Transverse colon (tissue), 4 donors: Measurements from ENCODE around the gene ASH1L. TPM values are rescaled to one million over a fixed set of nuclear protein-coding genes. Genes with fewer than 3 reads are reported as not detected.
"Not testable (repeated sequence)": the region's sequence is repeated elsewhere in the genome, so short reads cannot be mapped to it uniquely, and the experiment has no call there.

Source experiments
- DNase-seq: peaks from one replicate; pipeline ENCODE4 v3.0.0-alpha.2; 2019
- H3K27ac ChIP-seq, 4 donors: fragments of 200-600 bp; sonication (generic); 2 replicates each; pipeline ENCODE4 v1.5.1; 2016 to 2018; ENCODE audit warnings: inconsistent platforms in 4 of 4
- H3K27me3 ChIP-seq: fragments of 200-600 bp; sonication (generic); 2 replicates; pipeline ENCODE4 v1.5.1; 2017; ENCODE audit warnings: inconsistent platforms
- H3K36me3 ChIP-seq, 4 donors: fragments of 200-600 bp; sonication (generic); 2 replicates each; pipeline ENCODE4 v1.5.1; 2017 to 2019; ENCODE audit warnings: inconsistent platforms in 4 of 4
- H3K4me1 ChIP-seq, 4 donors: fragments of 200-600 bp; sonication (generic); 2 replicates each; pipeline ENCODE4 v1.5.1; 2017 to 2020; ENCODE audit warnings: inconsistent platforms in 4 of 4
- H3K4me3 ChIP-seq, 4 donors: fragments of 200-600 bp; sonication (generic); 1 replicate in 1 of 4; 2 replicates in 3 of 4; pipeline versions ENCODE4 v1.5.1 to v1.6.1; 2017 to 2019; ENCODE audit warnings: inconsistent platforms in 4 of 4
- H3K9me3 ChIP-seq, 2 donors: fragments of 200-600 bp; sonication (generic); 2 replicates each; pipeline ENCODE4 v1.5.1; 2017 to 2019; ENCODE audit warnings: inconsistent platforms in 2 of 2
- CTCF ChIP-seq, 5 experiments: fragments of 200-600 bp in 3 of 5; fragments of 450-650 bp in 2 of 5; sonication (generic) in 3 of 5; IDR thresholded peaks; 1 replicate in 2 of 5; 2 replicates in 3 of 5; pipeline ENCODE4 v1.5.1; 2016 to 2017; ENCODE audit warnings: antibody characterized with exemption in 5 of 5, inconsistent platforms in 3 of 5, mild to moderate bottlenecking in 2 of 5, moderate library complexity in 1 of 5
- EP300 ChIP-seq: sonication (generic); formaldehyde crosslinking; IDR thresholded peaks from one replicate; pipeline ENCODE4 v1.6.1; 2017; ENCODE audit warnings: antibody characterized with exemption, low read depth
- POLR2A ChIP-seq: fragments of 450-650 bp; IDR thresholded peaks from one replicate; pipeline ENCODE4 v1.6.1; 2016; ENCODE audit warnings: antibody characterized with exemption, mild to moderate bottlenecking, moderate library complexity
- POLR2AphosphoS5 ChIP-seq, 3 donors: sonication (generic); formaldehyde crosslinking; IDR thresholded peaks; one replicate each; pipeline ENCODE4 v1.6.1; 2016; ENCODE audit warnings: antibody characterized with exemption in 3 of 3
- WGBS, 2 donors: methylation state at CpG; one replicate each; pipeline ENCODE4 v1.1.5; 2018; ENCODE audit warnings: low coverage in 1 of 2; 5-methylcytosine and 5-hydroxymethylcytosine counted together
- in situ Hi-C, 4 donors: fragments of 200-750 bp; cut with MboI; loops; one replicate each; pipeline versions ENCODE4 v1.15.0 to v1.15.1; 2017; ENCODE audit warnings: low sequenced_read_pairs in 3 of 4, low pct_ligation_motif_present in 1 of 4, low pct_unique_long_range_greater_than_20kb in 1 of 4
- intact Hi-C: fragments of 100-400 bp; cut with DNase I; formaldehyde crosslinking; loops from one replicate; pipeline ENCODE4 v1.15.1; 2023; ENCODE audit warnings: low total_unique reads
- total RNA-seq, 4 donors: library from RNA; depleted of rRNA; stranded (reverse); fragments of >200 nt; gene quantifications; one replicate each; pipeline ENCODE4 v1.1.0, GENCODE V29; 2016

ASH1L gene
- total RNA-seq, 4 donors from 2014 or later, result 47.4 to 206 (median 89.1) TPM

GRCh38 chr1:155329980-155330598, 232.5 kb downstream of the ASH1L start:
- in situ Hi-C loops, result loop anchor here (10.0 to 25.0 kb wide), 3 partner anchors 55 to 257 kb away; partner anchors contain the start of genes CLK2 (in 2 of the 4), HCN3 (in 2 of the 4) and SCAMP3 (in 1 of the 4)
- peaks cover 5 to 20% (median 12%) of the 10 kb centered on the region in 4 donors for H3K4me1 ChIP-seq
- H3K9me3 ChIP-seq, result no peaks in the 10 kb centered on the region
- TF ChIP-seq POLR2A (no peak), POLR2AphosphoS5 (IDR thresholded peaks at IDR 0.05) (no peak), EP300 (no peak), CTCF (IDR thresholded peaks at IDR 0.05) (no peak)
- WGBS, 2 donors, result 91% methylated on average over 11 of the region's 11 CpGs; no CpG with 5 or more reads in 1 of the 2 donors
- DNase-seq, result no peak
- H3K27me3 ChIP-seq, result no peaks in the 10 kb centered on the region
- intact Hi-C loops, result loop anchor here (5.0 kb wide), 1 partner anchor 133 kb away; no protein-coding TSS in a partner anchor
- H3K4me3 ChIP-seq, result no peak overlapping the region
- peaks cover 0 to 24% (median 3%) of the 10 kb centered on the region in 4 donors for H3K36me3 ChIP-seq
- no peak overlapping the region for H3K27ac ChIP-seq

GRCh38 chr1:155328856-155329255, 233.7 kb downstream of the ASH1L start:
- H3K4me3 ChIP-seq, H3K27ac ChIP-seq, H3K27me3 ChIP-seq, H3K9me3 ChIP-seq, DNase-seq: not testable (repeated sequence)
- in situ Hi-C loops (loop anchor here (10.0 to 25.0 kb wide), 3 partner anchors 54 to 258 kb away; partner anchors contain the start of genes CLK2 (in 2 of the 4), HCN3 (in 2 of the 4) and SCAMP3 (in 1 of the 4)), intact Hi-C loops (loop anchor here (5.0 kb wide), 1 partner anchor 132 kb away; no protein-coding TSS in a partner anchor)
- H3K36me3 ChIP-seq, result peaks cover 0 to 16% (median 0%) of the 10 kb centered on the region in 4 donors
- 80% methylated on average over 7 of the region's 7 CpGs; no CpG with 5 or more reads in 1 of the 2 donors for WGBS, 2 donors
- peaks cover 5 to 20% (median 12%) of the 10 kb centered on the region in 4 donors for H3K4me1 ChIP-seq

- H3K27ac ChIP-seq, result no peak overlapping the region
- in situ Hi-C loops, result loop anchor here (10.0 to 25.0 kb wide), 3 partner anchors 53 to 259 kb away; partner anchors contain the start of genes CLK2 (in 2 of the 4), HCN3 (in 2 of the 4) and SCAMP3 (in 1 of the 4)
- H3K4me3 ChIP-seq, result no peak overlapping the region
- intact Hi-C loops, result loop anchor here (5.0 kb wide), 1 partner anchor 131 kb away; no protein-coding TSS in a partner anchor
- H3K27me3 ChIP-seq, result no peaks in the 10 kb centered on the region
- no peak for DNase-seq
- TF ChIP-seq CTCF (IDR thresholded peaks at IDR 0.05) (no peak), EP300 (no peak), POLR2A (no peak), POLR2AphosphoS5 (IDR thresholded peaks at IDR 0.05) (no peak)
- peaks cover 0 to 10% (median 0%) of the 10 kb centered on the region in 4 donors for H3K36me3 ChIP-seq
- 85 to 100% methylated on average over 1 to 4 of the region's 4 CpGs for WGBS, 2 donors
- no peaks in the 10 kb centered on the region for H3K9me3 ChIP-seq
- H3K4me1 ChIP-seq, result peaks cover 5 to 21% (median 12%) of the 10 kb centered on the region in 4 donors
Measured at GRCh38 chr1:155327981-155328380, 234.6 kb downstream of the ASH1L start.

GRCh38 chr1:155326631-155327037, 236.0 kb downstream of the ASH1L start:
- Histone ChIP-seq H3K4me3 (no peak overlapping the region), H3K36me3 (peaks cover 0 to 9% (median 0%) of the 10 kb centered on the region in 4 donors), H3K27me3 (no peaks in the 10 kb centered on the region), H3K9me3 (no peaks in the 10 kb centered on the region), H3K4me1 (peaks cover 9 to 34% (median 24%) of the 10 kb centered on the region in 4 donors), H3K27ac (no peak overlapping the region)
- 87% methylated on average over 7 of the region's 7 CpGs; no CpG with 5 or more reads in 1 of the 2 donors for WGBS, 2 donors
- no peak for DNase-seq
- TF ChIP-seq POLR2A, result no peak
- in situ Hi-C loops (loop anchor here (10.0 to 25.0 kb wide), 3 partner anchors 52 to 261 kb away; partner anchors contain the start of genes CLK2 (in 2 of the 4), HCN3 (in 2 of the 4) and SCAMP3 (in 1 of the 4)), intact Hi-C loops (loop anchor here (5.0 kb wide), 1 partner anchor 129 kb away; no protein-coding TSS in a partner anchor)

- intact Hi-C loops (loop anchor here (5.0 kb wide), 1 partner anchor 129 kb away; no protein-coding TSS in a partner anchor), in situ Hi-C loops (loop anchor here (10.0 to 25.0 kb wide), 3 partner anchors 51 to 261 kb away; partner anchors contain the start of genes CLK2 (in 2 of the 4), HCN3 (in 2 of the 4) and SCAMP3 (in 1 of the 4))
- no peak for TF ChIP-seq POLR2AphosphoS5 (IDR thresholded peaks at IDR 0.05)
- TF ChIP-seq EP300, result no peak
- TF ChIP-seq CTCF (IDR thresholded peaks at IDR 0.05), result no peak
- Histone ChIP-seq H3K9me3 (no peaks in the 10 kb centered on the region), H3K27ac (no peak overlapping the region), H3K4me3 (no peak overlapping the region), H3K36me3 (peaks cover 0 to 4% (median 0%) of the 10 kb centered on the region in 4 donors), H3K27me3 (no peaks in the 10 kb centered on the region), H3K4me1 (peaks cover 14 to 40% (median 30%) of the 10 kb centered on the region in 4 donors)
- no peak for DNase-seq
- 83 to 90% methylated on average over 2 to 6 of the region's 6 CpGs for WGBS, 2 donors
Measured at GRCh38 chr1:155326020-155326526, 236.5 kb downstream of the ASH1L start.
